Smooth muscle cell (in vitro differentiated cells): Measurements from ENCODE around the gene PDGFRB. TPM values are rescaled to one million over a fixed set of nuclear protein-coding genes. Genes with fewer than 3 reads are reported as not detected.

Source experiments
- DNase-seq: peaks from one replicate; lab custom pipeline; 2025; ENCODE audit not compliant: unreplicated experiment; lab: John Stamatoyannopoulos, UW
- H2AFZ ChIP-seq: fragments of 200-600 bp; sonication (generic); 2 replicates; pipeline ENCODE4 v1.6.0; 2016; ENCODE audit warnings: antibody characterized with exemption, low read depth, mild to moderate bottlenecking
- H3F3A ChIP-seq: fragments of 200-600 bp; sonication (generic); 2 replicates; pipeline ENCODE4 v1.6.0; 2017; ENCODE audit warnings: antibody characterized with exemption, low read depth
- H3K27ac ChIP-seq: fragments of 200-600 bp; sonication (generic); 2 replicates; pipeline ENCODE4 v1.5.1; 2016; ENCODE audit warnings: low read depth, mild to moderate bottlenecking
- H3K27me3 ChIP-seq: fragments of 200-600 bp; sonication (generic); 2 replicates; pipeline ENCODE4 v1.6.1; 2016; ENCODE audit warnings: low read depth, mild to moderate bottlenecking
- H3K36me3 ChIP-seq: fragments of 200-600 bp; sonication (generic); 2 replicates; pipeline ENCODE4 v1.5.1; 2016; ENCODE audit warnings: low read depth
- H3K4me1 ChIP-seq: fragments of 200-600 bp; sonication (generic); 2 replicates; pipeline ENCODE4 v1.5.1; 2016; ENCODE audit warnings: low read depth
- H3K4me2 ChIP-seq: fragments of 200-600 bp; sonication (generic); 2 replicates; pipeline ENCODE4 v1.6.0; 2016; ENCODE audit warnings: mild to moderate bottlenecking
- H3K4me3 ChIP-seq: fragments of 200-600 bp; sonication (generic); 2 replicates; pipeline ENCODE4 v1.5.1; 2016; ENCODE audit warnings: mild to moderate bottlenecking
- H3K79me2 ChIP-seq: fragments of 200-600 bp; sonication (generic); 2 replicates; pipeline ENCODE4 v1.6.0; 2016; ENCODE audit warnings: low read depth, mild to moderate bottlenecking
- H3K9ac ChIP-seq: fragments of 200-600 bp; sonication (generic); 2 replicates; pipeline ENCODE4 v1.6.0; 2016; ENCODE audit warnings: low read depth
- H3K9me3 ChIP-seq: fragments of 200-600 bp; sonication (generic); replicated peaks from 2 replicates; pipeline ENCODE4 v1.5.1; 2016; ENCODE audit warnings: low read depth
- H4K20me1 ChIP-seq: fragments of 200-600 bp; sonication (generic); 2 replicates; pipeline ENCODE4 v1.6.0; 2016; ENCODE audit warnings: low read depth
- CTCF ChIP-seq: fragments of 200-600 bp; sonication (generic); IDR thresholded peaks from 2 replicates; pipeline ENCODE4 v1.5.1; 2017; ENCODE audit warnings: borderline replicate concordance, mild to moderate bottlenecking, antibody characterized with exemption; ENCODE audit not compliant: insufficient read depth, poor library complexity, severe bottlenecking
- WGBS: methylation state at CpG from one replicate; pipeline ENCODE4 v1.1.7; 2016; ENCODE audit warnings: low lambda C conversion rate; 5-methylcytosine and 5-hydroxymethylcytosine counted together
- polyA plus RNA-seq: library from polyadenylated mRNA; unstranded; fragments of >200 nt; fragmentation: Nextera tagmentation; extraction: Ambion mirVana; gene quantifications from 2 replicates; pipeline ENCODE4 v1.2.1, GENCODE V29; 2016
- total RNA-seq: library from RNA; depleted of rRNA; stranded (reverse); fragments of >200 nt; gene quantifications from 2 replicates; pipeline ENCODE4 v1.2.3, GENCODE V29; 2014

The PDGFRB gene
- total and polyA plus RNA-seq, 2 experiments from 2014 or later: 370 to 522 TPM

- H3K4me2 ChIP-seq: no peak overlapping the region
- no peak overlapping the region for H3K4me3 ChIP-seq
- H3K27me3 ChIP-seq: no peaks in the 10 kb centered on the region
- H3K4me1 ChIP-seq: no peaks in the 10 kb centered on the region
- H3K9me3 ChIP-seq: no peaks in the 10 kb centered on the region
- no peaks in the 10 kb centered on the region for H4K20me1 ChIP-seq
- no peaks in the 10 kb centered on the region for H3K79me2 ChIP-seq
- no peaks in the 10 kb centered on the region for H3K36me3 ChIP-seq
- no peak for TF ChIP-seq CTCF
- H3F3A ChIP-seq: no peaks in the 10 kb centered on the region
- no peak for DNase-seq
- peak overlapping the region; percentile 28 for H3K27ac ChIP-seq
- no peak overlapping the region for H3K9ac ChIP-seq
- WGBS: 42% methylated on average over 5 of the region's 5 CpGs
- no peak overlapping the region for H2AFZ ChIP-seq
Observed at GRCh38 chr5:150181027-150181426, 25.4 kb upstream of the PDGFRB start.

GRCh38 chr5:150180241-150181026 is 24.8 kb upstream of the PDGFRB start:
- Histone ChIP-seq H3K79me2 (no peaks in the 10 kb centered on the region), H3K27ac (peak overlapping the region; percentile 28), H3K4me2 (no peak overlapping the region)

GRCh38 chr5:150179019-150179620 is 23.5 kb upstream of the PDGFRB start:
- Histone ChIP-seq H4K20me1 (no peaks in the 10 kb centered on the region), H3K27me3 (no peaks in the 10 kb centered on the region), H3K4me2 (no peak overlapping the region), H3K9me3 (no peaks in the 10 kb centered on the region), H3K27ac (no peak overlapping the region), H3K79me2 (no peaks in the 10 kb centered on the region), H3K36me3 (no peaks in the 10 kb centered on the region), H3K9ac (no peak overlapping the region), H3F3A (no peaks in the 10 kb centered on the region), H3K4me1 (no peaks in the 10 kb centered on the region), H2AFZ (no peak overlapping the region), H3K4me3 (no peak overlapping the region)
- DNase-seq: no peak
- no peak for TF ChIP-seq CTCF
- 93% methylated on average over 7 of the region's 7 CpGs for WGBS

More at GRCh38 chr5:150180241-150181026, 24.8 kb upstream of the PDGFRB start:
- H3F3A ChIP-seq: no peaks in the 10 kb centered on the region
- H3K4me3 ChIP-seq: no peak overlapping the region
- DNase-seq: no peak
- no peak overlapping the region for H2AFZ ChIP-seq
- H4K20me1 ChIP-seq: no peaks in the 10 kb centered on the region
- no peaks in the 10 kb centered on the region for H3K9me3 ChIP-seq
- WGBS: 75% methylated on average over 18 of the region's 18 CpGs
- no peaks in the 10 kb centered on the region for H3K4me1 ChIP-seq
- no peaks in the 10 kb centered on the region for H3K36me3 ChIP-seq
- H3K9ac ChIP-seq: no peak overlapping the region
- no peak for TF ChIP-seq CTCF
- no peaks in the 10 kb centered on the region for H3K27me3 ChIP-seq
